Mammary microvascular endothelial cell (primary cell): ENCODE data around the gene PRMT7. TPM values are rescaled to one million over a fixed set of nuclear protein-coding genes. Genes with fewer than 3 reads are reported as not detected.

Experiments used
- total RNA-seq: library from RNA; depleted of rRNA; stranded (reverse); fragments of >200 nt; gene quantifications from 2 replicates; pipeline ENCODE4 v1.2.3, GENCODE V29; 2015

The PRMT7 gene, protein sequence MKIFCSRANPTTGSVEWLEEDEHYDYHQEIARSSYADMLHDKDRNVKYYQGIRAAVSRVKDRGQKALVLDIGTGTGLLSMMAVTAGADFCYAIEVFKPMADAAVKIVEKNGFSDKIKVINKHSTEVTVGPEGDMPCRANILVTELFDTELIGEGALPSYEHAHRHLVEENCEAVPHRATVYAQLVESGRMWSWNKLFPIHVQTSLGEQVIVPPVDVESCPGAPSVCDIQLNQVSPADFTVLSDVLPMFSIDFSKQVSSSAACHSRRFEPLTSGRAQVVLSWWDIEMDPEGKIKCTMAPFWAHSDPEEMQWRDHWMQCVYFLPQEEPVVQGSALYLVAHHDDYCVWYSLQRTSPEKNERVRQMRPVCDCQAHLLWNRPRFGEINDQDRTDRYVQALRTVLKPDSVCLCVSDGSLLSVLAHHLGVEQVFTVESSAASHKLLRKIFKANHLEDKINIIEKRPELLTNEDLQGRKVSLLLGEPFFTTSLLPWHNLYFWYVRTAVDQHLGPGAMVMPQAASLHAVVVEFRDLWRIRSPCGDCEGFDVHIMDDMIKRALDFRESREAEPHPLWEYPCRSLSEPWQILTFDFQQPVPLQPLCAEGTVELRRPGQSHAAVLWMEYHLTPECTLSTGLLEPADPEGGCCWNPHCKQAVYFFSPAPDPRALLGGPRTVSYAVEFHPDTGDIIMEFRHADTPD
- 37.2 and 39.9 TPM in 2 replicates for total RNA-seq

DNA sequence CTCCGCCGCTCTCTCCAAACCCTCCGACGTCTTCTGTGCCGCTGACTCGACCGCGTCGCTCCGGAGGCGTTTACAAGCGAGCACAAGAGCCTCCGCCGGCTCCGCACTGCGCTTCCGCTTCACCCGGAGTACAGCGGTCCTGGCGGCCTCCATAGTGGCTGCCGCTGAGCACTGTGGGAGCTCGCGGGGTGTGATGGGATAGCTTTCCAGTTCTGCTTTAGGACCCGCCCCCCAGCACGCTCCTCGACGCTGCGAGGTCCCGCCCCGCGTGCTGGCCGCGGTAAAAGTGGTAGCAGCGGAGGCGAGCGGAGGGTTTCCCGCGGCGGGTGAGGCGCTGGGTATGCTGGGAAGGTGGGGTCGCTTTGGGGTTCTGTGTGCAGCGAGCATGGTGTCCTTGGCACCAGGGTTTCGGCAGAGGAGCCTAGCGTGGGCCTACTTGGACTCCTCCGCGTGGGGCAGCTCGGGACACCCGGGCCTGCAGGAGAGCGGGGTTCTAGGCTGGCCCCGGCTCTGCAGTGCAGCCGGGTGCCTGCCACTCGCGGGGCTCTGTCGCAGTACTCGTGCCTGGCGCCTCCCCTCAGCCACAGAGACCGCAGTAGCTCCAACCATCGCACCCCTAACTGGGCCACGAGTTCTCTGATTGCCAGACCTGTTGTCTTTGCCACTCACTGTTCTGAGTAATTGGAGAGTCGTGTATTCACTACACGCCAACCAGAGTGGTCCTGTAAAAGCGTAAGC lies at the start of gene PRMT7, which contains the start of gene SLC7A6OS:
TSS of gene PRMT7 (plus strand) at position 246 of the 738 bp plus-strand sequence. CDS start 4,961 bp downstream, outside the sequence.
TSS of gene SLC7A6OS (minus strand) at position 173 of the 738 bp plus-strand sequence. CDS start at position 153, 20 bp downstream.

DNA sequence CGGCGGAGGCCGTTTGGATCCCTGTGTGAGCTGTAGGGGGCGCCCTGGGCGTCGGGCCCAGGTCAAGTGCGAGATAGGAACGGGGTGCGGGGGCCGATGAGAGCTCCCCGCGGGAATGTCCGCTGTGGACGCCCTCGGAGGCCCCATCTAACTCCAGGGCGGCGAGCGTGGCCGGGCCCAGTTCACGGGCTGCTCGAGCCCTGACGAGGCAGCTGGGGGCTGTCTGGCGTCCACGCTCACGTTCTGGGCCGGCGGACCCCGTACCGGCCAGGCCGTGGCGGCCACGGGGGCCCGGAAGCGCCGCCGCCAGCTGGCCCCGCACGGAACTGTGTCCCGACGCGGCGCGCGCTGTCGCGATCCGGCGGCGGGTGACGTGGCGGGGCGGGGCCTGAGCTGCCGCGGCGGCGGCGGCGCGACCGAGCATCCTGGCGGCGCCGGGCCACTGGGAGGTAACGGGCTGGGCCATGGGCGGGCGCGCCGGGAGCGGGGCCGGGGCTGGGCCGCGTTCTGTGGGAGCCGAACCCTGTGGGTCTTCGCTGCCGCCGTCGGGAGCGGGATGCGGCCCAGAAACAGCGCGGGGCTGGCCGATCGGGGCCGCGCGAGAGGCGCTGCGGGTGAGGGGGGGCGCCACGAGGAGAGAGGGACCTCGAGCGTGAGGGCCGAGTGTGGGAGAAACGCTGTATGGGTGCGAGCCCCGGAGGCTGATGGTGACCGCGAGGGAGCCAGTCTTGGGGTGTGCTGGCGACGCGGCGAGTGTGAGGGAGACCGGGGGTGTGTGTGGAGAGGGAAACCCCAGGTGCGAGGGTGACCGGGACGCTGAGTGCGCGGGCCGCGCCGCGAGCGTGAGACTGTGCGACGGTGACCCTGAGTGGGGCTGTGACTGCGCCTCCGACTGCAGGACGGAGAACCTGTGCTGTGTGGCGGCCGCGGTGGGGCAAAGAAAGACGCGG lies 46.4 kb upstream of the PRMT7 start, which contains the start of gene SLC7A6:
TSS of gene SLC7A6 (plus strand) at position 399 of the 950 bp plus-strand sequence. CDS start 10,201 bp downstream, outside the sequence.

Other genes starting within 250 kb of the PRMT7 start
- gene NFATC3, start 225.6 kb upstream of the PRMT7 start, total RNA-seq = 21.0 and 22.1 TPM in 2 replicates
- gene ESRP2, start 74.9 kb upstream of the PRMT7 start, total RNA-seq = 0.33 and 0.54 TPM in 2 replicates
- 22.2 and 31.4 TPM in 2 replicates for gene PLA2G15, start 65.6 kb upstream of the PRMT7 start, total RNA-seq
- gene SLC7A6, start 46.5 kb upstream of the PRMT7 start, total RNA-seq = 19.4 and 29.7 TPM in 2 replicates
- 6.8 and 9.5 TPM in 2 replicates for gene SLC7A6OS, start 73 bp upstream of the PRMT7 start, total RNA-seq
- gene SMPD3, start 137.5 kb downstream of the PRMT7 start, total RNA-seq = 0.05 TPM in 1 of 2 replicates, not detected in the other
- 10.2 and 24.9 TPM in 2 replicates for gene ZFP90, start 228.3 kb downstream of the PRMT7 start, total RNA-seq